SK-N-SH (cell line): Measurements from ENCODE around the gene ATP8B1. TPM values are rescaled to one million over a fixed set of nuclear protein-coding genes. Genes with fewer than 3 reads are reported as not detected.
A peak's percentile ranks its signal among the peaks of the same experiment; 100 is the strongest.
"Not testable (repeated sequence)": the region's sequence is repeated elsewhere in the genome, so short reads cannot be mapped to it uniquely, and the experiment has no call there.

Experiments
- CTCF ChIA-PET: fragments of 300-600, 350-600 bp; formaldehyde crosslinking; extraction: SDS; loops from one replicate; lab custom pipeline; 2021; lab: Yijun Ruan, JAX
- POLR2A ChIA-PET: fragments of 350-600 bp; sonication (Branson Sonifier 250); formaldehyde crosslinking; extraction: SDS; loops from one replicate; lab custom pipeline; 2020; ENCODE audit warnings: antibody characterized with exemption, inconsistent platforms; lab: Yijun Ruan, JAX
- DNase-seq: peaks from one replicate; pipeline ENCODE4 v3.0.0; 2012
- H2AFZ ChIP-seq: fragments of 200-600 bp; sonication (generic); 2 replicates; pipeline ENCODE4 v1.8.1; 2016; ENCODE audit warnings: antibody characterized with exemption, mild to moderate bottlenecking, low read depth
- H3F3A ChIP-seq: fragments of 200-600 bp; sonication (generic); replicated peaks from 2 replicates; pipeline ENCODE3; 2016; ENCODE audit warnings: antibody characterized with exemption, mild to moderate bottlenecking; ENCODE audit not compliant: insufficient read depth
- H3K27ac ChIP-seq, 2 experiments: fragments of 200-500 bp in 1 of 2; fragments of 200-600 bp in 1 of 2; sonication (Bioruptor generic) in 1 of 2; sonication (generic), shearing (Covaris generic) in 1 of 2; 2 replicates each; pipeline versions ENCODE4 v1.5.1 to v1.6.1; 2014 to 2016; ENCODE audit warnings: low read depth in 2 of 2, inconsistent platforms in 1 of 2, low read length in 1 of 2, mild to moderate bottlenecking in 1 of 2, mixed read lengths in 1 of 2
- H3K27me3 ChIP-seq: fragments of 200-600 bp; sonication (generic), shearing (Covaris generic); 2 replicates; pipeline ENCODE4 v1.6.1; 2016; ENCODE audit warnings: mixed run types; ENCODE audit not compliant: insufficient read depth
- H3K36me3 ChIP-seq, 2 experiments: fragments of 200-500 bp in 1 of 2; fragments of 200-600 bp in 1 of 2; sonication (Bioruptor generic) in 1 of 2; sonication (generic) in 1 of 2; replicated peaks in 1 of 2; 2 replicates each; pipeline versions ENCODE3 to v1.5.1; 2014 to 2016; ENCODE audit warnings: low read length in 1 of 2, mild to moderate bottlenecking in 1 of 2; ENCODE audit not compliant: insufficient read depth in 2 of 2, control insufficient read depth in 1 of 2
- H3K4me1 ChIP-seq, 2 experiments: fragments of 200-500 bp in 1 of 2; fragments of 200-600 bp in 1 of 2; sonication (Bioruptor generic) in 1 of 2; sonication (generic), shearing (Covaris generic) in 1 of 2; 2 replicates each; pipeline versions ENCODE4 v1.5.1 to v1.6.1; 2014 to 2016; ENCODE audit warnings: low read depth in 1 of 2, low read length in 1 of 2, mixed run types in 1 of 2; ENCODE audit not compliant: insufficient read depth in 2 of 2, control insufficient read depth in 1 of 2
- H3K4me2 ChIP-seq: fragments of 200-600 bp; sonication (generic), shearing (Covaris generic); 2 replicates; pipeline ENCODE4 v1.6.1; 2017; ENCODE audit warnings: mixed run types
- H3K4me3 ChIP-seq, 2 experiments: fragments of 200-500 bp in 1 of 2; fragments of 200-600 bp in 1 of 2; sonication (Bioruptor generic) in 1 of 2; sonication (generic), shearing (Covaris generic) in 1 of 2; 2 replicates each; pipeline versions ENCODE4 v1.5.1 to v1.8.1; 2014 to 2016; ENCODE audit warnings: low read depth in 2 of 2, inconsistent platforms in 1 of 2, low read length in 1 of 2, mild to moderate bottlenecking in 1 of 2, mixed read lengths in 1 of 2, moderate library complexity in 1 of 2
- H3K79me2 ChIP-seq: fragments of 200-600 bp; sonication (generic); 2 replicates; pipeline ENCODE4 v1.8.1; 2017; ENCODE audit warnings: mild to moderate bottlenecking; ENCODE audit not compliant: insufficient read depth
- H3K9ac ChIP-seq: fragments of 200-600 bp; sonication (generic); 2 replicates; pipeline ENCODE4 v1.6.1; 2017; ENCODE audit warnings: mixed run types
- H3K9me2 ChIP-seq: fragments of 200-600 bp; sonication (generic); 2 replicates; pipeline ENCODE4 v1.6.1; 2017; ENCODE audit warnings: mixed run types
- H3K9me3 ChIP-seq: fragments of 200-600 bp; sonication (generic); 2 replicates; pipeline ENCODE4 v1.6.1; 2017; ENCODE audit warnings: mixed run types, mild to moderate bottlenecking, moderate library complexity
- H4K20me1 ChIP-seq: fragments of 200-600 bp; sonication (generic); 2 replicates; pipeline ENCODE4 v1.6.1; 2017; ENCODE audit warnings: mild to moderate bottlenecking, mixed run types; ENCODE audit not compliant: insufficient read depth
- CTCF ChIP-seq: fragments of 200-600 bp; sonication (generic); IDR thresholded peaks from 2 replicates; pipeline ENCODE4 v1.6.1; 2017; ENCODE audit warnings: antibody characterized with exemption, mild to moderate bottlenecking, moderate library complexity
- ELF1 ChIP-seq: IDR thresholded peaks from 2 replicates; pipeline ENCODE4 v1.4.0; 2012
- EP300 ChIP-seq, 2 experiments: IDR thresholded peaks; 2 replicates each; pipeline versions ENCODE4 v1.4.0 to v1.6.1; 2012; ENCODE audit warnings: borderline replicate concordance in 1 of 2, low read depth in 1 of 2, low read length in 1 of 2
- EZH2phosphoT487 ChIP-seq: fragments of 200-600 bp; sonication (generic); IDR thresholded peaks from 2 replicates; pipeline ENCODE4 v1.6.1; 2017; ENCODE audit warnings: low read depth, mixed run types, mild to moderate bottlenecking, antibody characterized with exemption, moderate library complexity, borderline replicate concordance
- FOSL2 ChIP-seq: IDR thresholded peaks from 2 replicates; pipeline ENCODE4 v1.4.0; 2012; ENCODE audit warnings: low read depth, mild to moderate bottlenecking, moderate library complexity, borderline replicate concordance
- FOXJ3 ChIP-seq: sonication (generic); formaldehyde crosslinking; IDR thresholded peaks from 2 replicates; pipeline ENCODE4 v1.5.1; 2020; ENCODE audit warnings: mild to moderate bottlenecking, missing genetic modification reagents
- JUND ChIP-seq: IDR thresholded peaks from 2 replicates; pipeline ENCODE4 v1.4.0; 2012
- MAX ChIP-seq: IDR thresholded peaks from 2 replicates; pipeline ENCODE4 v1.4.0; 2012; ENCODE audit warnings: low read depth
- NFIC ChIP-seq: IDR thresholded peaks from 2 replicates; pipeline ENCODE4 v1.4.0; 2012; ENCODE audit warnings: borderline replicate concordance
- NRF1 ChIP-seq: IDR thresholded peaks from 2 replicates; pipeline ENCODE4 v1.6.1; 2012; ENCODE audit warnings: low read depth, mild to moderate bottlenecking, low read length
- PBX3 ChIP-seq: IDR thresholded peaks from 2 replicates; pipeline ENCODE4; 2012
- RFX5 ChIP-seq: IDR thresholded peaks from 2 replicates; pipeline ENCODE4 v1.6.1; 2012; ENCODE audit warnings: mild to moderate bottlenecking, improper control_type of control experiment, low read length
- RXRA ChIP-seq: IDR thresholded peaks from 2 replicates; pipeline ENCODE4 v1.4.0; 2012; ENCODE audit warnings: low read depth, mild to moderate bottlenecking, borderline replicate concordance
- SIN3A ChIP-seq: IDR thresholded peaks from 2 replicates; pipeline ENCODE4 v1.6.1; 2012; ENCODE audit warnings: low read depth, mild to moderate bottlenecking, low read length, moderate library complexity, borderline replicate concordance
- TCF12 ChIP-seq: IDR thresholded peaks from 2 replicates; pipeline ENCODE4 v1.4.0; 2012
- USF1 ChIP-seq: IDR thresholded peaks from 2 replicates; pipeline ENCODE4 v1.4.0; 2012; ENCODE audit warnings: low read depth, borderline replicate concordance
- WGBS: methylation state at CpG from one replicate; pipeline ENCODE4 v1.1.6; 2017; ENCODE audit warnings: low lambda C conversion rate; 5-methylcytosine and 5-hydroxymethylcytosine counted together
- polyA plus RNA-seq, 3 experiments: library from polyadenylated mRNA; depleted of rRNA; stranded (reverse); fragments of >200 nt; gene quantifications; 2 replicates each; pipeline ENCODE4 v1.2.3, GENCODE V29; 2012

ATP8B1 gene
- polyA plus RNA-seq, 1 of the 3 experiments (the other 2 are of a cell fraction), result 43.8 TPM

GRCh38 chr18:57826252-57826651 is 23.1 kb upstream of the ATP8B1 start (continued):
- TF ChIP-seq RXRA, result no peak
- no peak for TF ChIP-seq FOXJ3 (CRISPR knock-in tag)
- no peak for TF ChIP-seq EP300 (IDR thresholded peaks at IDR 0.05; ENCODE audit: borderline replicate concordance in 1 of 2, low read depth in 1 of 2, low read length in 1 of 2)
- no peak for TF ChIP-seq EZH2phosphoT487
- no peak for TF ChIP-seq CTCF
- TF ChIP-seq NRF1, result no peak
- TF ChIP-seq MAX, result no peak

GRCh38 chr18:57820583-57820982 is 17.5 kb upstream of the ATP8B1 start:
- peak overlapping the region; percentile 14; the same call in 1 of the 2 replicates for H3K9ac ChIP-seq
- H3K9me2 ChIP-seq, H3K36me3 ChIP-seq, H3K4me3 ChIP-seq, H3F3A ChIP-seq, H3K27me3 ChIP-seq, H3K9me3 ChIP-seq, POLR2A ChIA-PET, H3K4me2 ChIP-seq, DNase-seq, H4K20me1 ChIP-seq, H3K79me2 ChIP-seq: not testable (repeated sequence)
- H2AFZ ChIP-seq, result 0 out of 2 replicates have a peak overlapping the region, but pooled peaks have one; percentile 64
- 98% methylated on average over 2 of the region's 2 CpGs for WGBS
- H3K27ac ChIP-seq, result peak overlapping the region; percentile 45 to 69; a peak in 3 of 4 replicates
- CTCF ChIA-PET, result interaction anchor here (0.9 kb wide), 1 partner anchor 9 kb away, joined by 3 read pairs; no protein-coding TSS in a partner anchor
- H3K4me1 ChIP-seq, result peaks cover 3 to 15% of the 10 kb centered on the region in 2 experiments; a peak in 2 of 4 replicates

GRCh38 chr18:57819671-57820460 is 16.8 kb upstream of the ATP8B1 start:
- peak overlapping the region; percentile 17 for H3K4me2 ChIP-seq

More at GRCh38 chr18:57819671-57820460, 16.8 kb upstream of the ATP8B1 start:
- H3K36me3 ChIP-seq, result no peaks in the 10 kb centered on the region
- H3K9me2 ChIP-seq, result no peaks in the 10 kb centered on the region
- 32% methylated on average over 10 of the region's 10 CpGs for WGBS
- ChIA-PET CTCF (interaction anchor here (0.9 to 1.0 kb wide), 2 partner anchors 8 to 63 kb away, joined by 3 read pairs; no protein-coding TSS in a partner anchor), POLR2A (interaction anchor here (1.0 kb wide), 1 partner anchor 283 kb away, joined by 3 read pairs; no protein-coding TSS in a partner anchor)
- H3K79me2 ChIP-seq, result no peaks in the 10 kb centered on the region
- peaks cover 8% of the 10 kb centered on the region for H3F3A ChIP-seq
- TF ChIP-seq RFX5 (no peak), JUND (peak; percentile 43), NFIC (peak; percentile 87), USF1 (no peak), TCF12 (peak; percentile 63), FOSL2 (peak; percentile 57; the same call in 1 of the 2 replicates), SIN3A (no peak), NRF1 (no peak), MAX (peak; percentile 50; the same call in 1 of the 2 replicates), PBX3 (peak; percentile 55; the same call in 1 of the 2 replicates), RXRA (peak; percentile 64; the same call in 1 of the 2 replicates), ELF1 (no peak)
- no peaks in the 10 kb centered on the region for H4K20me1 ChIP-seq
- no peak overlapping the region for H3K4me3 ChIP-seq
- peak overlapping the region; percentile 18; the same call in 1 of the 2 replicates for H3K9ac ChIP-seq
- H2AFZ ChIP-seq, result peak overlapping the region; percentile 64; the same call in 1 of the 2 replicates
- H3K4me1 ChIP-seq, result peaks cover 3 to 15% of the 10 kb centered on the region in 2 experiments; a peak in 2 of 4 replicates
- no peaks in the 10 kb centered on the region for H3K27me3 ChIP-seq
- peak overlapping the region; percentile 45 to 69; a peak in 3 of 4 replicates for H3K27ac ChIP-seq
- DNase-seq, result peak; percentile 15
- no peaks in the 10 kb centered on the region for H3K9me3 ChIP-seq
